M059J (cell line): ENCODE data around the gene CCDC17. TPM values are rescaled to one million over a fixed set of nuclear protein-coding genes. Genes with fewer than 3 reads are reported as not detected.

Experiments
- DNase-seq: peaks from one replicate; pipeline ENCODE4 v3.0.0-alpha.2; 2012; ENCODE audit warnings: low read depth
- total RNA-seq: library from RNA; depleted of rRNA; stranded (reverse); fragments of >200 nt; shearing (Covaris generic); gene quantifications from 2 replicates; pipeline ENCODE4 v1.2.3, GENCODE V29; 2014; rRNA removed

Gene CCDC17
- total RNA-seq: 0.10 TPM in 2 replicates

DNA sequence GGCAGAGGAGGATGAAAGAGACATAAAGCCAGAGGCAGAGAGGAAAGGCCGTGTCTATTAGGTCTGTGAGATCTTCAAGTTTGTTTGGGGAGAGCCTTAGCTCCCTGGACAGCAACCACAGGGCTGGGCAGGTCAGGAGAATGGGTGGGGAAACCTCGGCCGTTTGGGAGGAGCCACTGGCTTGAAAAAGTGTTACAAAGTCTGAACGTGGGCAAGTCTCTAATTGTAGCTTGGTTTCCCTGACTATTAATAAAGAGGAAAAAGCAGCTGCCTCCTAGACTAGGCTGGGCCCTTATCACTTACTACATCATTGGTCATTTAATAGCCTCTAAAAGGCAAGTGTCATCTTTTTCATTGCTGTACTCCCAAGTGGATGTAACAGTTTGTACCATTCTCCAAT, at the start of gene CCDC17:
TSS of gene CCDC17 (minus strand) at position 83 of the 400 bp plus-strand sequence. CDS start 145 bp downstream, outside the sequence.
- no peak for DNase-seq

DNA sequence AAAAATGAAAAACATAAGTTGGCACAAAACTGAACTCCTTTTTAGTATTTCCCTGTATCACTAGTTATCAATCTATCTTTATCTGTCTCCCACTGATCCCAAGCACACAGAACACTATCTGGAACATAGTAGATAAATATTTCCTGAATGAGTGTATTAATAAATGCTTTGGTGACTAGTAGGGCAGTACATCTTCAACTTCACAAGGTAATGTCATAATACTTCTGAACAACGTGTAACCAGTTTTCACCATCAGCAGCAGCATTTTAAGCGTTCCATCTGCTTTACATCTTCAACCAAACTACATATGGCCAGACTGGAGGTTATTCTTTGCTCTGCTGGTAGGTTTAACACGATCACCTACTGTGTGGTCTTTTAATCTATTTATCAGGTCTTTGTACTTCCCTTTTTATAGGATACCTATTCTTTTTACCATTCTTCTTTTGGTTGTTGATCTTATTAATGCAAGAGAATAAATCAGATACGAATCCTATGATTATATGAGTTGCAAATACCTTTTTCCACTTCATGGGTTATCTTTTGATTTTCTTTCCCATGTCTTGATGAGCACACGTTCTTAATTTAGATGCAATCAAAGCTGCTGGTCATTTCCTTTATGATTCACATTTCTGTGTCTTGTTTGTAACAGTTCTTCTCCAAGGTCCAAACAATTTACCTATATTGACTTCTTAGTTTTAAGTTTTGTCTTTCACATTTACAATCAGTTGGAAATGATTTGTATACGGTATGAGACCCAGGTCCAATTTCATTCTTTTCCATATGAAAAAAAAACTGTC, 46.2 kb upstream of the CCDC17 start:
- DNase-seq: no peak

DNA sequence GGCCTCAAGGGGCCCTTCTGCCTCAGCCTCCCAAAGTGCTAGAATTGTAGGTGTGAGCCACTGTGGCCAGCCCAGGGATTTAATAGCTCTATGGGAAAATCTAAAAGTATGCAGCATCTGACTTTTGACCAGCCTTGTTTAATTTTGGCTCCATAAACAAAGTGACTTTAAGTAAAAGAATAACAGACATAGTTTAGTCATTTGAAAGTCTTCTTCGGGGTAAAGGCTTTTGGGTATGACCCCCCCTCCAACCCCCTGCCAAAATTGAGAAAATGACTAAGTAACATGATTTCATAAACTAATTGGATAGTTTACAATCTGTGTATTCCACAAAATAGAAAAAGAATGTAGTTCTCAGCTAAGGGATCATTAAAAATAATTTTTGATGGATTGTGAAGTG, 45.5 kb upstream of the CCDC17 start:
- DNase-seq: peak; percentile 12

DNA sequence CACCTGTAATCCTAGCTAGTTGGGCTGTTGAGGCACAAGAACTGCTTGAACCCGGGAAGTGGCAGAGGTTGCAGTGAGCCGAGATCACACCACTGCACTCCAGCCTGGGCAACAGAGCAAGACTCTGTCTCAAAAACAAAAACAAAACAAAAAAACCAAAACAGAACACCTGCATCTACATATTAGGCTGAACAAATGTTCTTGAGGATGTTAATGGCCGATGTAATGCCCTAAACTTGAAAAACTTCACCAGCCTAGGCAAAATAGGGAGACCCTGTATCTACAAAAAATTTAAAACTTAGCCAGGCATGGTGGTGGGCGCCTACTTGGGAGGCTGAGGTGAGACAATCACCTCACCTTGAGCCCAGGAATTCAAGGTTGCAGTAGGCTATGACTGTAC, 44.7 kb upstream of the CCDC17 start:
- no peak for DNase-seq

DNA sequence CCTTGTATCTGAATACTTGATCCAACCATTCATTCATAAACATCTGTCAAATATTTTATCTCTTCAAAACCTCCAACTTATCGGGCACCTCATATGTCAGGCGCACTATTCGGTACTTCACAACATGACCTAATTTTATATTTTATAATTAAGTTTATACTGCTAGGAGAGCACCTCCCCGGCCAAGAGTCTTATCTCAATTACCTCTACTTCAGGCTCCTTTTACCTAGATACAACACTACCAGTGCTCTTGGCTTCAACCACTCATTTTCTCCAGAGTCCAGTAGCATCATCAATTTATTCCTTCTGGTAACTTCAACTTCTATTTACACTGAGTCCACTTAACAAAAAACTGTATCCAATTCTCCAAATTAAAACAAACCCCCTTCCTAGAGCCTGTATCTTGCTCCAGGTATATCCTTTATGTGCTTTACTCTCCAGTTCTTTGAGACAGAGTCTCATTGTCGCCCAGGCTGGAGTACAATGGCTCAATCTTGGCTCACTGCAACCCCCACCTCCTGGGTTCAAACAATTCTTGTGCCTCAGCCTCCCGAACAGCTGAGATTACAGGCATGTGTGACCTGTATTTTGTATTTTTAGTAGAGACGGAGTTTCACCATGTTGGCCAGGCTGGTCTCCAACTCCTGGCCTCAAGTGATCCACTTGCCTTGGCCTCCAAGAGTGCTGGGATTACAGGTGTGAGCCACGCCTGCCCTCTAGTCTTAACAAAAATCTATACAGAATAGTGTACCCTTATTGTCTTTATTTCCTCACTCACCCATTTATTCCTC, 43.7 kb upstream of the CCDC17 start:
- DNase-seq: no peak

DNA sequence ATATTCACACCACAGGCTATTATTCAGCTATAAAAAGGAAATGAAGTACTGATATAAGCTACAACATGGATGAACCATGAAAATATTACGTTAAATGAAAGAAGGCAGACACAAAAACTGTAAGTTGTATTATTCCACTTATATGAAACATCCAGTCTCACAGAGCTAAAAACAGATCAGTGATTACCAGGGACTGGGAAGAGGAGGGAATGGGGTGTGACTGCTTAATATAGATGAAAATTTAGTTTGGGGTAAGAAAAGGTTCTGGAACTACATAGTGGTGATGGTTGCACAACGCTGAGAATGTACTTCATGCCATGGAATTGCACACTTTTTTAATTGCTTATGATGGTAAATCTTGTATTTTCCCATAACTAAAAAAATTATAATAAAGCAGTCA, 43.0 kb upstream of the CCDC17 start:
- no peak for DNase-seq

DNA sequence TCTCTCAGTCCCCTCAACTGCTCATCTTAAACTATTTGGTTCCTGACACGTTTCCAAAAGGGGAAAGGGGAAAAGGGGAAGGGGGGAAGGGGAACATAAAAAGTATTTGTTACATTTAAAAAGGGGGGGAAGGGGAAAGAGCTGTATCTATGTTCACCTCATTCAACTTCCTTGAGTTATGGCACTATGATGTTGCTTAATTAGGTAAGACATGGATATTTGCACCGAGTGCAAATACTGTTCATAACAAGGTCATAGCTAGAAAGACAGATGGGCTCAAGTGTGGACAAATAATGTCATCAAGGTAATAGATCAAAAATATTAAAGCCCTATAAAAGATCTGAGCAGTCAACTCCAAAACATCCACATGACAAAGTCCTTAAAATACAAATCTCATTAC, 36.5 kb upstream of the CCDC17 start:
- DNase-seq: no peak

DNA sequence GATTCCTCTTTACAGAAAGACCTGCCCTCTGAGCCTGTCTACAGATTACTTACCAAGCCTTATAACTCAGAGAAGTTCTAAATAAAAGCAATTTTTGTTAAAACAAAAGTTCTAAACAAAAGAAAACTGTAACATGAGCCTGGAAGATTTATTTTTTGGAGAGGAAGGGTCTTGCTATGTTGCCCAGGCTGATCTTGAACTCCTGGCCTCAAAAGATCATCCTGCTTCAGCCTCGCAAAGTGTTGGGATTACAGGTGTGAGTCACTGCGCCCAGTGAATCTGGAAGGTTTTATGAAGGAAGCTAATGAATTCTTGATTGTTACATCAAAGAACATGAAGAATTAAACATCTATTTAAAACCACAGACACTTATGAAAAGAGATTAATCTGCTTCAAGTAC, 35.4 kb upstream of the CCDC17 start:
- no peak for DNase-seq

DNA sequence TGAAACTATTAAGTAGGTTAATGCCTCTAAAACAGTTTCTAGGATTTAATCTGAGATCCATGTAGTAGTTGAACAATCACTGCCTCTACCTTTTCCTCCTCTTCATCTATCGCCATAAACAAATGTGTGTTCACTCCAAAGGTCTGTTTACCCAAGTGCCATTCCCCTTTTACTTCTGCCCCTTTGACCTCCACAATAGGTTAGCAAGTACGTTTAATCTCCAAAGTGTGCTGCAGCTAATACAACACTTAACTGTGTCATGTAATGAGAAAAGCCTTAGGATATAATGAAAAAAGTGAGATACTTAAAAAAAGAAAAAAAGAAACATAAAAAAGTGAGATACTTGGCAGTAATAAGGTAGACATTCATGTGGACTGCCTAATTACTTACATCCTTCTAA, 34.3 kb upstream of the CCDC17 start:
- no peak for DNase-seq

DNA sequence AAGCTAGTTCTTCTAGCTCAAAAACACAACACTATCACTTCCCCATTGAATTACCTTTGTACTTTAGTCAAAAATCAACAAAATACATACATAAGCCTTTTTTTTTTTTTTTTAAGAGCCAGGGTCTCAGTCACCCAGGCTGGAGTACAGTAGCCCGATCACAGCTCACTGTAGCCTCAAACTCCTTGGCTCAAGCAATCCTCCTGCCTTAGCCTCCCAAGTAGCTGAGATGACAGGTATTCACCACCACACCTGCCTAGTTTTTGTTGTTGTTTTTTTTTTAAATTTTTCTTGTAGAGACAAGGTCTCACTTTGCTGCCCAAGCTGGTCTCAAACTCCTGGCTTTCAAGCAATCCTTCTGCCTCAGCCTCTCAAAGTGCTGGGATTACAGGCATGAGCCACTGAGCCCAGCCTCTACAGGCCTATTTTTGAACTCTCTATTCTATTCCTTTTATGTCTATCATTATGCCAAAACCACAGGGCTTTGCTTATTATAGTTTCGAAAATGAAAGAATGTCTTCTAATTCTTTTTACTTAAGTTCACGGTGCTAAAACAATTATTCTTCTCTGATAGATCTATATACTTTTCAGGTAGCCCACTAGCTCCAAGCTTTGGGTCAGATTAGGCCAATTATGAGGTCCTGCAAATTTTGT, 32.8 kb upstream of the CCDC17 start:
- DNase-seq: no peak

DNA sequence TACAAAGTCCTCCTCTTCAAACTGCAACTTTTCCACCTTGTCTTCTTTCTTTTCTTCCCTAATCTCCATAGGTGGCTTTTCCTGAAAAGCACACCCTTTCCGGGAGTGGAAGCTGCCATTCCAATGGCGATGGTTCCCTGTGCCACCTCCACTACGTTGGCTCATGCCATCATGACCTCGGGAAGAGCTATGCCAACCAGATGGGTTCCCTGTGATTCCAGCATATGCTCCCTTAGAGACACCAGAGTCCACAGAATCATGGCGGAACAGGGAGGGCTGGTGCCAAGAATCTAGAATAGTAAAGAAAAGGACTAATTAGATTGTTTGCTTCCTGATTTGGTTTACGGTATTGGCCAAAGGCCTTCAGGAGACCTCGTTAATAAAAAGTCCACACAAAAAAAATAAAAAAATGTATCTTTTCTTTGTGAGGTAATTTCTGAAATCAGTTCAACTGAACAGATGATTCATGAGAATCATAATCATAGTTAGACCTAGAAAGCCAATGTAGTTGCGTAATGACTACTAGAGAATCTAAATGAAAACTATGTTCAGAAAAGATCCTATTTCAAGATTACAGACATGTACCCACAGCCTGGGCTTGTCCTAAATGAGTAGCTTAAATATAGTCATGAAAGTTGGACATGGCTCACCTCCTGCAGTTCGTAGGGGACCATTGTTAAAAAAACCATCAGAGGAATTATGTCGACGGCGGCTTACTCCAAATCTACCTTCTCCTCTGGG, 30.9 kb upstream of the CCDC17 start:
- DNase-seq: no peak

DNA sequence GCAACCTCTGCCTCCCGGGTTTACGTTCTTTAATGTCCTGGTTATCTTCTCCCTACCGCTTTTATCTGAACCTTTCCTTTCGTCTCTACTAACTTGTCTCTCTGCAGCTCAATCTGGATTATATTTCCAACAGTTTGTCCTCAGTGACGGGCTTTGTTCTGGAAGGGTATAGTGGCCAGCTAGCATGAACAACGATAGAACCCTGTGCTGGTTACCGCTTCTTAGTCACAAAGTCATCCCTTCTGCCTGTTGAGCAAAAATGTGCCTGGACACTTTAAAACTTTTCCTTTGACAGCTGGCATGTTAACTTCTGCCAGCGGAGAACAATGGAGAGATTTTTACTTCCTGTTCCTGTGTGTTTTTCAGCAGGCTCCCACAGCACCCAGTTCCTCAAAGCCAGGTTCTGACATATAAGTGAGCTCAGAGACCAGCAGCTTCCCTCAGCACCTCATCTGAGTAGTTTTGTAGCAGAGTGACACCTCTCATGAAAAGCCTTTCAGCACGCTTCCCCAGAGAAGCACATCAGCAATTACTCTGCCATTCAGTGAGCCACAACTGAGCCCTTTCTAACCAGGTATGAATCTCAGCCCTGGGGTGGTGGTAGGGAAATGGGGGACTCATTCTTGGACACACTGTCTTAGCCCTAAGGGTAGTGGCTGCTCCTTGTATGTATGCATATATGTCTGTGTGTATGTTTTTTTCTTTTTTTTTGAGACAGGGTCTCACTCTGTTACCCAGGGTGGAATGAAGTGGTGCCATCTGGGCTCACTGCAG, 23.6 kb upstream of the CCDC17 start:
- no peak for DNase-seq

DNA sequence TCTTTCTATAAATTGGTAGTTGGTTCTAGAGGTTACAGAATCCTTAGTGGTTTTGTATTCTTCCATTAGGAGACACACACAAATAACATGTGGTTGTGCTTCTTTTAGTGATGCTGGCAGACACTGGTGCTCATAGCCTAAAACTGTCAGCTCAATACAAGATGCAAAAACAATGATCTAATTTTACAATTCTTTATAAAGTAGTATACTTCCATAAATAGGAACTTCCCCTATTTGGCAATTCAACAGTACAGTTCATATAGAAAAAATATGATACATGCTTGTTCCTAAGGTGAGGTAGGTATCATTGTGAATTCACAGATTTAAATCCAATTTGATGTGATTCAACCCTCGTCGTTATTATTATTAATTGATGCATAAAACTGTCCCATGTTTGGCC, 20.8 kb upstream of the CCDC17 start:
- no peak for DNase-seq

DNA sequence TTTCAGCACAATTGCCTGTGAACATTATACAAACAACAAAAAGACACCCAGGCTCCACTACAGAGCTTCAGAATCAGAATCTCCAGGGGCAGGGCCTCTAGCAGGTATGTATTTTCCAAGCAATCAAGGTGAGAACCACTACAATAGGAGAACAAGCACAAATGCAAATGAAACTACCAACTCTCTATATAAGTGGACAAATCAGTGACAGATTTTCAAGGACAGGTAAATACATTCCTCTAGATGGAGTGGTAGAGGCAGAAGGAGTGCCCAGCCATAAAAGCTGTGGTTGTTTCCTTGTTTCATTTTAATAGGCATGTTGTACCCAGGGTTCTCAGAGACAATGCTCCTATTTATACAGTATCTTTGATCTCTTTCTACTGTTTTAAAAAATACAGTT, 20.1 kb upstream of the CCDC17 start:
- peak; percentile 38 for DNase-seq

DNA sequence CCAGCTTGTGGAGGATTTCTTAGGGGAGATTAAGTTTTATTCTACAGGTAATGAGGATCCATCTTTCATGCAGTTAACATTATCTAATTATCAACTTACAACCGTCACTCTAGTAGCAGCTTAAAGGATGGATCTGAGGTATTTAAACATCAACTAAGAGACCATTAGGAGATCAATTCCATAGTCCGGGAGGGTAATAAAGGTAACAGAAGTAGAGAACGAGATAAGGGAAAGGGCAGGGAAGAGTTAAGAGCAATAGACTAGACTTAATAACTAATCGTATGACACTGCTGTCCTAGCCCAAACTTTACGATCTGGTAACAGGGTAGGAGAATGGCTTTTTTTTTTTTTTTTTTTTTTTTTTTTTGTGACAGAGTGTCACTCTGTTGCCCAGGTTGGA, 19.5 kb upstream of the CCDC17 start:
- DNase-seq: no peak

DNA sequence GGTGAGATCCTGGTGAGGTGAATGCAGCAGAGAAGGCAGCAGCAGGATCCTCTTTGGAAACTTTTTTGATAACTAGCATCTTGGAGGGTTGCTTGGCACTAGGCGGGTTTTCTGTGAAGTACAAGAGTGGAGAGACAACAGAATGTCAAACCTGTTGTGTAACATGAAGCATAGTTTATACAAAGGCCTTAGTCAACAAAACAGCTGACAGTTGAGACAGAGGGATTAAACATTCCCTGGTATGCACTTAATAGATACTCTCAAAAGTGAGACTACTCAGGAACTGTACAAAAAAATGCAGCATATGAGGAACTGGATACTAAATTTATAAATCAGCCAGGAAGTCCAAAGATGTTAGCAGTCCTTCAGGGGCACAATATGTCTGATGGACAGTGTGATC, 16.4 kb upstream of the CCDC17 start:
- no peak for DNase-seq

DNA sequence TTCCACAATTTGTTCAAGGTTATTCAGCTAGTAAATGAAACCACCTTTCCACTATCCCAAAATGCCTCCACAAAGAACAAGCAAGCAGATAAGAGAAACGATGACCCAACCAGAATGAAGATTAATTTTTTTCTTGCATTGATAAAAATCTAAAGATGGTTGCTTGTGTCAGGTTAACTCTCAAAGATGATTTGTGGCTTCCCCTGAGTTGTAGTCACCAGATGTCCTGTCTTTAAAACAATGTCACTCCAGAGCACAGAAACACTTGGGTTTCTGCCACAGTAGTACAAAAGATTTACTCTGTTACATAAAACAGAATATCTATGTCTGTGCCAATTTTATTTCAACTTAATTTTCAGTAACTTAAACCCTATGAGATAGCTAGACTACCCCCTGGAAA, 11.4 kb upstream of the CCDC17 start:
- DNase-seq: no peak

DNA sequence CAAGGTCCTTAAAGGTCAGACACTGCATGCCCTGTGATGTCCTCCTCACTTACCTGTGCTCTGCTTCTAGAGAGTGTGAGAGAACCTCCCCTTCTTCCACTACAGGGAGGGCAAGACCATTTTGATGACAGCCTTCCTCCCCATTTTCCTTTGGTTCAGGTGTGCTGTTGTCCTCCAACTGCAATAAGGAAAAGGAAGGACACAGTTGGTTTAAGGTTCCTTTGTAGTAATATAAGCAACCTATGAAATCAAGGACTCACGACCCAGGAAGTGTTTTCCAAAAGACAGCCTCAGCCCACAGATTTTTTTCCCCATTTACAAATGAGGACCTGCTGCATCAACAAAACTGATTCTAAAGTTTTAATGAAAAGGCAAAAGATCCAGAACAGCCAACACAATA, 6.6 kb upstream of the CCDC17 start:
- no peak for DNase-seq

DNA sequence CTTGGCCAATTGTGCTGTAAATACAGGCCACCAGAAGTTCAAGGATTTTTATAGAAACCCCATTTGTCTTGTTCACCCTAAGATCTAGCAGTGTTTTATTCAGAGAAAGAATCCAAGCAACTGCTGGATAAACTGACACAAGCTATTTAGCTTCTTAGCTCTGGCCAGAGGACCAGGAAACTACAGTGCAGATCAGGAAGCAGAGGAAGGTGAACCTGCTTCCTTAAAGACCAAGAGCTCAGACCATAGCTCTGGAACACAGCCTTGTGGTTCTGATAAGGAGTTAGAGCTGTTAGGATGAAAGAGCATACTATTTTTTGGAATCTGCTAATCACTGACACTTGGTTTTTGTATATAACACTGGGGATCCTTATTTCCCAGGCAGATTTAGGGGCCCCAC, 5.2 kb upstream of the CCDC17 start:
- no peak for DNase-seq

DNA sequence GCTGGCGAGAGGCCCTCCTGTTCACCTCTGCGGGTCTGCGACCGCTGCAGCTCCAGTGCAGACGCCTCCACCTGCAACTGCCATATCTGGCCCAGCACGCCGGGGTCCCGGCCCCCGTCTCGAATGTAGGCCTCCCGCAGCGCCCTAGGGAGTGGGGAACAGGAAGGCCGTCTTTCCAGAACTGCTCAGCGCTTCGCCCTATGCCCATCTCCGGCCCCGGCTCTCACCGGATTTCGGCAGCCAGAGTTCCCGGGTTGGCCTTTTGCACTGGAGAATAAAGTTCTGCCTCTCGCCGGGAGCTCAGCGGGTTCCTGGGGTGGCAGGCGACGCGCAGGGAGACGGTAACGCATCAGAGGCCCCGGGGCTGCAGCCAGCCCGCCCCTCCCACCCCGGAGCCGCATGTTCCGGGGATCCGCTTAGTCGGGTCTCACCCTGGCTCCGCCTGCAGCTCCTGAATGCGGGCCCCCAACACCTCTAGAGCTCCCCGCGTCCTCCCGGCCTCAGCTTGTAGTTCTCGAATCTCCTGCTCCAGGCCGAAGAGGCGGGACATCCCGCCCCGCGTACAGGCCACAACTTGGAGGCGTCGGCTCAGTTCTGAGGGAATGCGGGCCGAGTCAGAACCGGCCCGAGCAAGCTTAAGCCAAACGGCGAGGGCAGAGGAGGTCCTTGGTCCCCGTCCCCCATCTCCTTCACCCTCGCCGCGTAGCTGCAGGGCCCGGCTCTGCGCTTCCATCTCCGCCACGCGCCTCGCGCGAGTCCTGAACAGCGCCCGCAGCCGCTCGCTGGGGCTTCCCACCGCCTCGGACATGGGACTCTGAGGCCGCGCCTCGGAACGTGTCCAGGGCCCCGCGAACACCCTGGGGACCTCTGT, 1.1 kb downstream of the CCDC17 start:
- no peak for DNase-seq
